ENCODE results near the gene TMEM30B. TPM values are rescaled to one million over a fixed set of nuclear protein-coding genes. Genes with fewer than 3 reads are reported as not detected.

Gene TMEM30B
- total and polyA plus RNA-seq, 2 of the 13 experiments (the other 11 are each of a cell fraction or from before 2014, with no cell fraction given): not detected

GRCh38 chr14:61321385-61322010, 40.4 kb upstream of the TMEM30B start, which contains the start of gene PRKCH (continued):
- TF ChIP-seq ZNF512 (CRISPR knock-in tag; IDR thresholded peaks at IDR 0.05) (no peak), MYPOP (CRISPR knock-in tag; IDR thresholded peaks at IDR 0.05) (peak; percentile 92), CERS6 (CRISPR knock-in tag; IDR thresholded peaks at IDR 0.05) (no peak), MAX (IDR thresholded peaks at IDR 0.05) (peak; percentile 50; the same call in 1 of the 2 replicates), ZBTB25 (CRISPR knock-in tag; IDR thresholded peaks at IDR 0.05) (no peak), MLLT10 (CRISPR knock-in tag; IDR thresholded peaks at IDR 0.05) (no peak), SALL2 (CRISPR knock-in tag; IDR thresholded peaks at IDR 0.05) (no peak), HOXA3 (CRISPR knock-in tag; IDR thresholded peaks at IDR 0.05) (peak; percentile 18; the same call in 1 of the 2 replicates), SOX13 (IDR thresholded peaks at IDR 0.05) (no peak), SOX13 (CRISPR knock-in tag; conservative IDR thresholded peaks at IDR 0.05 in 1 of 2, IDR thresholded peaks at IDR 0.05 in 1 of 2) (0 out of 4 replicates have a peak, but pooled peaks of 1 of the 2 experiments have one; percentile 5), ZNF598 (CRISPR knock-in tag; IDR thresholded peaks at IDR 0.05; ENCODE audit: borderline replicate concordance) (no peak), ZNF18 (CRISPR knock-in tag; IDR thresholded peaks at IDR 0.05; ENCODE audit: insufficient replicate concordance) (no peak), BORCS8-MEF2B (CRISPR knock-in tag; IDR thresholded peaks at IDR 0.05) (0 out of 2 replicates have a peak, but pooled peaks have one; percentile 30), FOXK1 (CRISPR knock-in tag; IDR thresholded peaks at IDR 0.05; ENCODE audit: borderline replicate concordance, low read depth) (no peak), NONO (IDR thresholded peaks at IDR 0.05) (no peak), NONO (CRISPR knock-in tag; conservative IDR thresholded peaks at IDR 0.05) (no peak), RBFOX2 (IDR thresholded peaks at IDR 0.05; ENCODE audit: low read depth, low read length) (no peak), NFKB2 (CRISPR knock-in tag; IDR thresholded peaks at IDR 0.05; ENCODE audit: borderline replicate concordance) (no peak), ZNF430 (CRISPR knock-in tag; IDR thresholded peaks at IDR 0.05) (no peak), SRSF4 (IDR thresholded peaks at IDR 0.05; ENCODE audit: low read depth, low read length, poor library complexity, severe bottlenecking) (no peak), ZNF564 (CRISPR knock-in tag; IDR thresholded peaks at IDR 0.05) (0 out of 2 replicates have a peak, but pooled peaks have one; percentile 41), ZNF672 (CRISPR knock-in tag; IDR thresholded peaks at IDR 0.05) (no peak), FOXJ3 (CRISPR knock-in tag; IDR thresholded peaks at IDR 0.05; ENCODE audit: borderline replicate concordance) (no peak), ZNF33B (CRISPR knock-in tag; IDR thresholded peaks at IDR 0.05) (no peak)

Data from HepG2 (cell line).